ENCODE data around the gene COG2.

The COG2 gene

GRCh38 chr1:230626232-230626631 is 16.0 kb upstream of the COG2 start:
- Histone ChIP-seq H3K27me3 (ENCODE audit: control insufficient read depth in 1 of 2, insufficient read depth in 2 of 2, low read length in 2 of 2) (peaks cover 0 to 9% of the 10 kb centered on the region in 2 donors), H3K9me3 (ENCODE audit: control insufficient read depth in 2 of 2, low read length in 2 of 2) (peaks cover 0 to 2% of the 10 kb centered on the region in 2 donors), H3K9ac (ENCODE audit: low read length in 2 of 2) (no peak overlapping the region), H3K4me3 (ENCODE audit: low read length in 2 of 2) (no peak overlapping the region), H3K27ac (ENCODE audit: low read length) (no peak overlapping the region), H3K4me1 (ENCODE audit: control insufficient read depth, insufficient read depth, low read length) (no peaks in the 10 kb centered on the region), H3K36me3 (ENCODE audit: control insufficient read depth in 2 of 2, insufficient read depth in 2 of 2, low read length in 2 of 2) (no peaks in the 10 kb centered on the region)

GRCh38 chr1:230627767-230628166 is 14.5 kb upstream of the COG2 start:
- peaks cover 0 to 9% of the 10 kb centered on the region in 2 donors for H3K27me3 ChIP-seq (ENCODE audit: control insufficient read depth in 1 of 2, insufficient read depth in 2 of 2, low read length in 2 of 2)
- H3K4me3 ChIP-seq (ENCODE audit: low read length in 2 of 2) = no peak overlapping the region
- no peaks in the 10 kb centered on the region for H3K4me1 ChIP-seq (ENCODE audit: control insufficient read depth, insufficient read depth, low read length)
- no peaks in the 10 kb centered on the region for H3K36me3 ChIP-seq (ENCODE audit: control insufficient read depth in 2 of 2, insufficient read depth in 2 of 2, low read length in 2 of 2)
- H3K9ac ChIP-seq (ENCODE audit: low read length in 2 of 2) = no peak overlapping the region
- H3K27ac ChIP-seq (ENCODE audit: low read length) = no peak overlapping the region
- peaks cover 0 to 2% of the 10 kb centered on the region in 2 donors for H3K9me3 ChIP-seq (ENCODE audit: control insufficient read depth in 2 of 2, low read length in 2 of 2)

- H3K4me1 ChIP-seq (ENCODE audit: control insufficient read depth, insufficient read depth, low read length) = no peaks in the 10 kb centered on the region
- H3K4me3 ChIP-seq (ENCODE audit: low read length in 2 of 2) = no peak overlapping the region
- H3K9me3 ChIP-seq (ENCODE audit: control insufficient read depth in 2 of 2, low read length in 2 of 2) = peaks cover 0 to 2% of the 10 kb centered on the region in 2 donors
- no peaks in the 10 kb centered on the region for H3K36me3 ChIP-seq (ENCODE audit: control insufficient read depth in 2 of 2, insufficient read depth in 2 of 2, low read length in 2 of 2)
- peaks cover 0 to 7% of the 10 kb centered on the region in 2 donors for H3K27me3 ChIP-seq (ENCODE audit: control insufficient read depth in 1 of 2, insufficient read depth in 2 of 2, low read length in 2 of 2)
- no peak overlapping the region for H3K9ac ChIP-seq (ENCODE audit: low read length in 2 of 2)
- H3K27ac ChIP-seq (ENCODE audit: low read length) = no peak overlapping the region
These were observed 12.8 kb upstream of the COG2 start for GRCh38 chr1:230629511-230629910.

- H3K27ac ChIP-seq (ENCODE audit: low read length) = no peak overlapping the region
- H3K9ac ChIP-seq (ENCODE audit: low read length in 2 of 2) = no peak overlapping the region
- peaks cover 0 to 5% of the 10 kb centered on the region in 2 donors for H3K27me3 ChIP-seq (ENCODE audit: control insufficient read depth in 1 of 2, insufficient read depth in 2 of 2, low read length in 2 of 2)
- H3K9me3 ChIP-seq (ENCODE audit: control insufficient read depth in 2 of 2, low read length in 2 of 2) = no peaks in the 10 kb centered on the region
- H3K4me3 ChIP-seq (ENCODE audit: low read length in 2 of 2) = no peak overlapping the region
- H3K4me1 ChIP-seq (ENCODE audit: control insufficient read depth, insufficient read depth, low read length) = no peaks in the 10 kb centered on the region
- H3K36me3 ChIP-seq (ENCODE audit: control insufficient read depth in 2 of 2, insufficient read depth in 2 of 2, low read length in 2 of 2) = no peaks in the 10 kb centered on the region
These were observed 10.8 kb upstream of the COG2 start for GRCh38 chr1:230631477-230631876.

- no peaks in the 10 kb centered on the region for H3K36me3 ChIP-seq (ENCODE audit: control insufficient read depth in 2 of 2, insufficient read depth in 2 of 2, low read length in 2 of 2)
- no peak overlapping the region for H3K4me3 ChIP-seq (ENCODE audit: low read length in 2 of 2)
- no peak overlapping the region for H3K27ac ChIP-seq (ENCODE audit: low read length)
- no peak overlapping the region for H3K9ac ChIP-seq (ENCODE audit: low read length in 2 of 2)
- H3K9me3 ChIP-seq (ENCODE audit: control insufficient read depth in 2 of 2, low read length in 2 of 2) = no peaks in the 10 kb centered on the region
- H3K4me1 ChIP-seq (ENCODE audit: control insufficient read depth, insufficient read depth, low read length) = no peaks in the 10 kb centered on the region
- H3K27me3 ChIP-seq (ENCODE audit: control insufficient read depth in 1 of 2, insufficient read depth in 2 of 2, low read length in 2 of 2) = peaks cover 4 to 10% of the 10 kb centered on the region in 2 donors
These were observed 9.9 kb upstream of the COG2 start for GRCh38 chr1:230632273-230632873.

GRCh38 chr1:230633469-230633868 is 8.8 kb upstream of the COG2 start:
- no peaks in the 10 kb centered on the region for H3K9me3 ChIP-seq (ENCODE audit: control insufficient read depth in 2 of 2, low read length in 2 of 2)
- no peaks in the 10 kb centered on the region for H3K4me1 ChIP-seq (ENCODE audit: control insufficient read depth, insufficient read depth, low read length)
- H3K27ac ChIP-seq (ENCODE audit: low read length) = no peak overlapping the region
- H3K27me3 ChIP-seq (ENCODE audit: control insufficient read depth in 1 of 2, insufficient read depth in 2 of 2, low read length in 2 of 2) = peaks cover 10 to 14% of the 10 kb centered on the region in 2 donors
- no peak overlapping the region for H3K4me3 ChIP-seq (ENCODE audit: low read length in 2 of 2)
- no peak overlapping the region for H3K9ac ChIP-seq (ENCODE audit: low read length in 2 of 2)
- no peaks in the 10 kb centered on the region for H3K36me3 ChIP-seq (ENCODE audit: control insufficient read depth in 2 of 2, insufficient read depth in 2 of 2, low read length in 2 of 2)

GRCh38 chr1:230634384-230634783 is 7.9 kb upstream of the COG2 start:
- H3K9ac ChIP-seq (ENCODE audit: low read length in 2 of 2) = no peak overlapping the region
- no peak overlapping the region for H3K27ac ChIP-seq (ENCODE audit: low read length)
- peaks cover 16 to 18% of the 10 kb centered on the region in 2 donors for H3K27me3 ChIP-seq (ENCODE audit: control insufficient read depth in 1 of 2, insufficient read depth in 2 of 2, low read length in 2 of 2)
- no peaks in the 10 kb centered on the region for H3K9me3 ChIP-seq (ENCODE audit: control insufficient read depth in 2 of 2, low read length in 2 of 2)
- no peaks in the 10 kb centered on the region for H3K4me1 ChIP-seq (ENCODE audit: control insufficient read depth, insufficient read depth, low read length)
- no peak overlapping the region for H3K4me3 ChIP-seq (ENCODE audit: low read length in 2 of 2)
- H3K36me3 ChIP-seq (ENCODE audit: control insufficient read depth in 2 of 2, insufficient read depth in 2 of 2, low read length in 2 of 2) = no peaks in the 10 kb centered on the region

GRCh38 chr1:230636575-230637148 is 5.6 kb upstream of the COG2 start:
- H3K4me1 ChIP-seq (ENCODE audit: control insufficient read depth, insufficient read depth, low read length) = no peaks in the 10 kb centered on the region
- H3K36me3 ChIP-seq (ENCODE audit: control insufficient read depth in 2 of 2, insufficient read depth in 2 of 2, low read length in 2 of 2) = no peaks in the 10 kb centered on the region
- H3K4me3 ChIP-seq (ENCODE audit: low read length in 2 of 2) = no peak overlapping the region
- H3K9me3 ChIP-seq (ENCODE audit: control insufficient read depth in 2 of 2, low read length in 2 of 2) = no peaks in the 10 kb centered on the region
- peaks cover 16 to 21% of the 10 kb centered on the region in 2 donors for H3K27me3 ChIP-seq (ENCODE audit: control insufficient read depth in 1 of 2, insufficient read depth in 2 of 2, low read length in 2 of 2)
- H3K27ac ChIP-seq (ENCODE audit: low read length) = no peak overlapping the region
- H3K9ac ChIP-seq (ENCODE audit: low read length in 2 of 2) = no peak overlapping the region

- Histone ChIP-seq H3K4me3 (ENCODE audit: low read length in 2 of 2) (no peak overlapping the region), H3K9ac (ENCODE audit: low read length in 2 of 2) (no peak overlapping the region), H3K9me3 (ENCODE audit: control insufficient read depth in 2 of 2, low read length in 2 of 2) (no peaks in the 10 kb centered on the region), H3K27me3 (ENCODE audit: control insufficient read depth in 1 of 2, insufficient read depth in 2 of 2, low read length in 2 of 2) (peaks cover 16 to 19% of the 10 kb centered on the region in 2 donors), H3K27ac (ENCODE audit: low read length) (no peak overlapping the region), H3K4me1 (ENCODE audit: control insufficient read depth, insufficient read depth, low read length) (no peaks in the 10 kb centered on the region), H3K36me3 (ENCODE audit: control insufficient read depth in 2 of 2, insufficient read depth in 2 of 2, low read length in 2 of 2) (no peaks in the 10 kb centered on the region)
These were observed 2.5 kb upstream of the COG2 start for GRCh38 chr1:230639714-230640209.

GRCh38 chr1:230641346-230641745 is 935 bp upstream of the COG2 start:
- H3K9ac ChIP-seq (ENCODE audit: low read length in 2 of 2) = no peak overlapping the region
- H3K27me3 ChIP-seq (ENCODE audit: control insufficient read depth in 1 of 2, insufficient read depth in 2 of 2, low read length in 2 of 2) = peaks cover 16 to 19% of the 10 kb centered on the region in 2 donors
- H3K4me1 ChIP-seq (ENCODE audit: control insufficient read depth, insufficient read depth, low read length) = no peaks in the 10 kb centered on the region
- H3K9me3 ChIP-seq (ENCODE audit: control insufficient read depth in 2 of 2, low read length in 2 of 2) = no peaks in the 10 kb centered on the region
- no peak overlapping the region for H3K4me3 ChIP-seq (ENCODE audit: low read length in 2 of 2)
- peaks cover 3 to 6% of the 10 kb centered on the region in 2 donors for H3K36me3 ChIP-seq (ENCODE audit: control insufficient read depth in 2 of 2, insufficient read depth in 2 of 2, low read length in 2 of 2)
- H3K27ac ChIP-seq (ENCODE audit: low read length) = no peak overlapping the region

GRCh38 chr1:230641900-230642262 is 400 bp upstream of the COG2 start:
- no peaks in the 10 kb centered on the region for H3K9me3 ChIP-seq (ENCODE audit: control insufficient read depth in 2 of 2, low read length in 2 of 2)
- H3K9ac ChIP-seq (ENCODE audit: low read length in 2 of 2) = no peak overlapping the region
- no peaks in the 10 kb centered on the region for H3K4me1 ChIP-seq (ENCODE audit: control insufficient read depth, insufficient read depth, low read length)
- H3K4me3 ChIP-seq (ENCODE audit: low read length in 2 of 2) = peak overlapping the region; percentile 61 to 99
- no peak overlapping the region for H3K27ac ChIP-seq (ENCODE audit: low read length)
- peaks cover 16 to 17% of the 10 kb centered on the region in 2 donors for H3K27me3 ChIP-seq (ENCODE audit: control insufficient read depth in 1 of 2, insufficient read depth in 2 of 2, low read length in 2 of 2)
- peaks cover 4 to 7% of the 10 kb centered on the region in 2 donors for H3K36me3 ChIP-seq (ENCODE audit: control insufficient read depth in 2 of 2, insufficient read depth in 2 of 2, low read length in 2 of 2)

Data from stomach smooth muscle (tissue), 2 donors.